Activated CD4-positive, alpha-beta T cell treated with anti-CD3 and anti-CD28 coated beads for 24 hours (primary cell): ENCODE data around the gene LCOR.
"Not testable (repeated sequence)": the region's sequence is repeated elsewhere in the genome, so short reads cannot be mapped to it uniquely, and the experiment has no call there.

Experiments used
- DNase-seq, 2 donors: peaks; one replicate each; pipeline ENCODE4 v3.0.0-alpha.2; 2020; ENCODE audit warnings: low read depth in 2 of 2

The LCOR gene

GRCh38 chr10:96935810-96936209 lies 103.7 kb downstream of the LCOR start:
- DNase-seq: no peak

- not testable (repeated sequence) for DNase-seq
Measured at GRCh38 chr10:96943161-96943560, 111.1 kb downstream of the LCOR start.

GRCh38 chr10:96947036-96947435 lies 114.9 kb downstream of the LCOR start:
- no peak for DNase-seq

- DNase-seq: no peak
Measured at GRCh38 chr10:96949039-96949683, 117.1 kb downstream of the LCOR start.

GRCh38 chr10:96951954-96952353 lies 119.9 kb downstream of the LCOR start:
- DNase-seq: no peak

GRCh38 chr10:96955794-96956193 lies 123.7 kb downstream of the LCOR start:
- DNase-seq: no peak

- DNase-seq: no peak
Measured at GRCh38 chr10:96958071-96958470, 126.0 kb downstream of the LCOR start.

- no peak for DNase-seq
Measured at GRCh38 chr10:96959733-96960132, 127.6 kb downstream of the LCOR start.

- DNase-seq: no peak
Measured at GRCh38 chr10:96960872-96961271, 128.8 kb downstream of the LCOR start.

- DNase-seq: no peak
Measured at GRCh38 chr10:96964131-96964530, 132.0 kb downstream of the LCOR start.

GRCh38 chr10:96967847-96968246 lies 135.7 kb downstream of the LCOR start:
- DNase-seq: no peak

- DNase-seq: no peak
Measured at GRCh38 chr10:96968682-96969423, 136.8 kb downstream of the LCOR start.

GRCh38 chr10:96971324-96971723 lies 139.2 kb downstream of the LCOR start:
- no peak for DNase-seq

GRCh38 chr10:96972264-96972663 lies 140.2 kb downstream of the LCOR start:
- DNase-seq: no peak

GRCh38 chr10:96973809-96974747 lies 142.0 kb downstream of the LCOR start:
- DNase-seq: no peak

- DNase-seq: no peak
Measured at GRCh38 chr10:96975136-96975535, 143.0 kb downstream of the LCOR start.

- no peak for DNase-seq
Measured at GRCh38 chr10:96978621-96979154, 146.6 kb downstream of the LCOR start.

GRCh38 chr10:96982149-96982930 lies 150.2 kb downstream of the LCOR start:
- DNase-seq: no peak

GRCh38 chr10:96984541-96985131 lies 152.5 kb downstream of the LCOR start:
- no peak for DNase-seq

- DNase-seq: no peak
Measured at GRCh38 chr10:96986200-96986856, 154.2 kb downstream of the LCOR start.
